ENCODE results near the gene RHBDF2.

GRCh38 chr17:76432712-76433336 lies 68.4 kb downstream of the RHBDF2 start:
- TF ChIP-seq CTCF (IDR thresholded peaks at IDR 0.05) (peak; percentile 49), EZH2phosphoT487 (IDR thresholded peaks at IDR 0.05) (no peak), EZH2 (IDR thresholded peaks at IDR 0.05) (no peak)

Data from neural progenitor cell (in vitro differentiated cells).